Subcutaneous abdominal adipose tissue (tissue), 5 donors: Measurements from ENCODE around the gene TIMMDC1.
"Not testable (repeated sequence)": the region's sequence is repeated elsewhere in the genome, so short reads cannot be mapped to it uniquely, and the experiment has no call there.

ENCODE experiments used
- H3K27ac ChIP-seq: one replicate; pipeline ENCODE4 v1.7.0; 2013; ENCODE audit warnings: low read depth, mild to moderate bottlenecking, inconsistent platforms, low read length, moderate library complexity
- H3K27me3 ChIP-seq, 5 donors: one replicate each; pipeline ENCODE4 v1.7.0; 2013; ENCODE audit warnings: low read length in 5 of 5, inconsistent platforms in 1 of 5; ENCODE audit not compliant: control insufficient read depth in 5 of 5, insufficient read depth in 4 of 5
- H3K36me3 ChIP-seq, 5 donors: one replicate each; pipeline ENCODE4 v1.7.0; 2013; ENCODE audit warnings: low read length in 5 of 5; ENCODE audit not compliant: control insufficient read depth in 5 of 5, insufficient read depth in 5 of 5
- H3K4me1 ChIP-seq, 5 donors: one replicate each; pipeline ENCODE4 v1.7.0; 2013; ENCODE audit warnings: low read length in 5 of 5, mild to moderate bottlenecking in 3 of 5, moderate library complexity in 1 of 5; ENCODE audit not compliant: control insufficient read depth in 5 of 5, insufficient read depth in 5 of 5
- H3K4me3 ChIP-seq, 5 donors: one replicate each; pipeline ENCODE4 v1.7.0; 2013; ENCODE audit warnings: low read length in 5 of 5, low read depth in 1 of 5
- H3K9ac ChIP-seq, 5 donors: one replicate each; pipeline ENCODE4 v1.7.0; 2013; ENCODE audit warnings: low read length in 5 of 5, mild to moderate bottlenecking in 4 of 5, moderate library complexity in 3 of 5
- H3K9me3 ChIP-seq, 5 donors: one replicate each; pipeline ENCODE4 v1.7.0; 2013; ENCODE audit warnings: low read length in 5 of 5; ENCODE audit not compliant: control insufficient read depth in 5 of 5
- donor health status: healthy.
- donor health status: healthy.
- donor health status: healthy.
- donor health status: healthy.
- donor health status: healthy.

TIMMDC1 gene

GRCh38 chr3:119550192-119550910, 52.0 kb downstream of the TIMMDC1 start:
- no peaks in the 10 kb centered on the region for H3K9me3 ChIP-seq
- H3K27me3 ChIP-seq: no peaks in the 10 kb centered on the region
- H3K27ac ChIP-seq: no peak overlapping the region
- H3K4me1 ChIP-seq: peaks cover 0 to 1% (median 0%) of the 10 kb centered on the region in 5 donors
- H3K4me3 ChIP-seq: no peak overlapping the region
- H3K36me3 ChIP-seq: no peaks in the 10 kb centered on the region
- H3K9ac ChIP-seq: no peak overlapping the region

- H3K27ac ChIP-seq: no peak overlapping the region
- H3K4me1 ChIP-seq: peaks cover 0 to 8% (median 2%) of the 10 kb centered on the region in 5 donors
- no peak overlapping the region for H3K9ac ChIP-seq
- H3K27me3 ChIP-seq: no peaks in the 10 kb centered on the region
- no peaks in the 10 kb centered on the region for H3K9me3 ChIP-seq
- H3K36me3 ChIP-seq: no peaks in the 10 kb centered on the region
- no peak overlapping the region for H3K4me3 ChIP-seq
Observed at GRCh38 chr3:119551598-119551997, 53.3 kb downstream of the TIMMDC1 start.

GRCh38 chr3:119552928-119553327, 54.6 kb downstream of the TIMMDC1 start:
- H3K4me1 ChIP-seq, H3K9me3 ChIP-seq, H3K27me3 ChIP-seq, H3K36me3 ChIP-seq, H3K27ac ChIP-seq, H3K4me3 ChIP-seq, H3K9ac ChIP-seq: not testable (repeated sequence)

GRCh38 chr3:119553823-119554415, 55.6 kb downstream of the TIMMDC1 start:
- H3K27ac ChIP-seq: no peak overlapping the region
- H3K4me1 ChIP-seq: peaks cover 0 to 8% (median 2%) of the 10 kb centered on the region in 5 donors
- no peaks in the 10 kb centered on the region for H3K36me3 ChIP-seq
- H3K27me3 ChIP-seq: no peaks in the 10 kb centered on the region
- no peaks in the 10 kb centered on the region for H3K9me3 ChIP-seq
- H3K9ac ChIP-seq: peak overlapping the region in 1 of 5 donors; percentile 7
- no peak overlapping the region for H3K4me3 ChIP-seq

GRCh38 chr3:119555309-119555735, 57.0 kb downstream of the TIMMDC1 start:
- no peaks in the 10 kb centered on the region for H3K9me3 ChIP-seq
- no peak overlapping the region for H3K9ac ChIP-seq
- H3K27ac ChIP-seq: no peak overlapping the region
- H3K4me1 ChIP-seq: peaks cover 0 to 15% (median 2%) of the 10 kb centered on the region in 5 donors
- no peaks in the 10 kb centered on the region for H3K36me3 ChIP-seq
- no peak overlapping the region for H3K4me3 ChIP-seq
- H3K27me3 ChIP-seq: no peaks in the 10 kb centered on the region

GRCh38 chr3:119555929-119556328, 57.6 kb downstream of the TIMMDC1 start:
- no peak overlapping the region for H3K4me3 ChIP-seq
- peaks cover 0 to 15% (median 2%) of the 10 kb centered on the region in 5 donors for H3K4me1 ChIP-seq
- H3K27me3 ChIP-seq: no peaks in the 10 kb centered on the region
- H3K27ac ChIP-seq: no peak overlapping the region
- no peaks in the 10 kb centered on the region for H3K9me3 ChIP-seq
- no peaks in the 10 kb centered on the region for H3K36me3 ChIP-seq
- no peak overlapping the region for H3K9ac ChIP-seq

GRCh38 chr3:119557192-119557876, 59.0 kb downstream of the TIMMDC1 start:
- no peaks in the 10 kb centered on the region for H3K27me3 ChIP-seq
- H3K27ac ChIP-seq: no peak overlapping the region
- H3K36me3 ChIP-seq: no peaks in the 10 kb centered on the region
- H3K4me3 ChIP-seq: no peak overlapping the region
- no peak overlapping the region for H3K9ac ChIP-seq
- peaks cover 0 to 16% (median 2%) of the 10 kb centered on the region in 5 donors for H3K4me1 ChIP-seq
- H3K9me3 ChIP-seq: no peaks in the 10 kb centered on the region

- Histone ChIP-seq H3K4me1 (peaks cover 0 to 19% (median 2%) of the 10 kb centered on the region in 5 donors), H3K36me3 (no peaks in the 10 kb centered on the region)
Observed at GRCh38 chr3:119557877-119558269, 59.5 kb downstream of the TIMMDC1 start.

GRCh38 chr3:119558626-119559317, 60.4 kb downstream of the TIMMDC1 start:
- no peaks in the 10 kb centered on the region for H3K9me3 ChIP-seq
- no peak overlapping the region for H3K9ac ChIP-seq
- no peaks in the 10 kb centered on the region for H3K36me3 ChIP-seq
- no peak overlapping the region for H3K27ac ChIP-seq
- no peaks in the 10 kb centered on the region for H3K27me3 ChIP-seq
- peaks cover 0 to 19% (median 2%) of the 10 kb centered on the region in 5 donors for H3K4me1 ChIP-seq
- no peak overlapping the region for H3K4me3 ChIP-seq

More at GRCh38 chr3:119557877-119558269, 59.5 kb downstream of the TIMMDC1 start:
- H3K9me3 ChIP-seq: no peaks in the 10 kb centered on the region
- H3K27me3 ChIP-seq: no peaks in the 10 kb centered on the region
- no peak overlapping the region for H3K9ac ChIP-seq
- H3K4me3 ChIP-seq: no peak overlapping the region
- no peak overlapping the region for H3K27ac ChIP-seq
